ENCODE data around the gene ZNF699. TPM values are rescaled to one million over a fixed set of nuclear protein-coding genes. Genes with fewer than 3 reads are reported as not detected.

Gene ZNF699
- 1 to 10 TPM; 6.4 to 8.2 TPM for total RNA-seq
- 5.7 TPM for polyA plus RNA-seq (2013, experiment 1 of 2)
- 5.5 TPM for polyA plus RNA-seq (2013, experiment 2 of 2)
- long read RNA-seq, experiment 1: 0 reads
- long read RNA-seq, experiment 2, partial matches to known transcripts: 0 of 2 reads
- long read RNA-seq, experiment 2, other reads (novel, unspliced or antisense): 2 of 2 reads
- long read RNA-seq, experiment 3, transcript ZNF699-203 (6 exons, 3,358 nt): major isoform, 11 of 15 reads
- long read RNA-seq, experiment 3, partial matches to known transcripts: 1 of 15 reads
- long read RNA-seq, experiment 3, other reads (novel, unspliced or antisense): 3 of 15 reads
- long read RNA-seq, experiment 4: 0 reads

DNA sequence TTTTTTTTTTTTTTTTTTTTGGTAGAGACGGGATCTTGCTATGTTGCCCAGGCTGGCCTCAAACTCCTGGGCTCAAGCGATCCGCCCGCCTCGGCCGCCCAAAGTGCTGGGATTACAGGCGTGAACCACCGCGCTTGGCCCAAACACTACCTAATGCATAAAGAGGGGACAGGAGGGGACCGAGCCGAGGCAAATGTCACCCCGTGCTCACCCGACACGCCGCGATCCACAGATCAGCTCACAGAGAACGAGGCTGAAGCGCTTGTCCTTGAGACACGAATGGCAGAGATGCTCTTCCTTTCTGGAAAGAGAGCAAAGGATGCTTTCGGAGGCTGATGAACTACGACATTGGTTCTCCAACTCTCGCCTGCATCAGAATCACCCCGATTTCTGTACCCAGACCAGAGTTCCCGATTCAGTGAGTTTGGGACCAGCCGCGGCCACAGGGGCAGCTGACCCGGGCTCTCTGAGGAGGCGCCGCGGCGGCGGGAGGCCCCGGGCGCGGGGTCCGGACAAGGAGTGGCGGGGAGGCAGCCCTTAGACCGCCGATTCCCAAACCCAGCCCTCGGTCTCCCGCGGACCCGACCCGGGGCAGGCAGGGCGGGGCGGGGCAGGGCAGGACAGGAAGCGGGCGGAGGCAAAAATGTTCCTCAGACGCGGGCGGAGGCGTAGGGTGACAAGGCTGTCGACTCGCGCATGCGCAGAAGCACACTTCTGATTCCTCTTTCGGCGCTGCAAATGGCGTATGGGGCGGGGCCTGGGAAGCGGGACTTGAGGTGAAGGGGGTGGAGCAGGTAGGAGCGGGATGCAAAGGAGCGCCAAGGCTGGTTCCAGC lies at the start of gene ZNF699:
ZNF699 (minus strand) TSS at position 700 of the 835 bp plus-strand sequence. CDS start 4,719 bp downstream, outside the sequence.
- Mint-ChIP-seq H3K4me3 (peak within 1 kb of the TSS; percentile 87), H3K4me1 (peaks cover 2% of the 10 kb centered on the region), H3K27ac (peak within 1 kb of the TSS; percentile 99), H3K36me3 (ENCODE audit: low read depth) (peaks cover 8% of the 10 kb centered on the region), H3K27me3 (ENCODE audit: insufficient read depth) (peaks cover 6% of the 10 kb centered on the region), H3K9me3 (peaks cover 51% of the 10 kb centered on the region)
- Histone ChIP-seq H3K27ac (ENCODE audit: low read depth, low read length) (peak within 1 kb of the TSS; percentile 12), H3K36me3 (ENCODE audit: control insufficient read depth, insufficient read depth, low read length) (peaks cover 1% of the 10 kb centered on the region), H3K4me1 (ENCODE audit: control insufficient read depth, insufficient read depth, low read length) (no peaks in the 10 kb centered on the region), H3K4me3 (ENCODE audit: low read length) (peak within 1 kb of the TSS; percentile 95), H3K9me3 (ENCODE audit: control insufficient read depth, low read length) (peaks cover 30% of the 10 kb centered on the region), H3K27me3 (ENCODE audit: control insufficient read depth, insufficient read depth, low read length, poor library complexity, severe bottlenecking) (no peaks in the 10 kb centered on the region), H3K9ac (ENCODE audit: extremely low read depth, low read length, poor library complexity, severe bottlenecking) (peak within 1 kb of the TSS; percentile 77)
- TF ChIP-seq, protein P1, sequence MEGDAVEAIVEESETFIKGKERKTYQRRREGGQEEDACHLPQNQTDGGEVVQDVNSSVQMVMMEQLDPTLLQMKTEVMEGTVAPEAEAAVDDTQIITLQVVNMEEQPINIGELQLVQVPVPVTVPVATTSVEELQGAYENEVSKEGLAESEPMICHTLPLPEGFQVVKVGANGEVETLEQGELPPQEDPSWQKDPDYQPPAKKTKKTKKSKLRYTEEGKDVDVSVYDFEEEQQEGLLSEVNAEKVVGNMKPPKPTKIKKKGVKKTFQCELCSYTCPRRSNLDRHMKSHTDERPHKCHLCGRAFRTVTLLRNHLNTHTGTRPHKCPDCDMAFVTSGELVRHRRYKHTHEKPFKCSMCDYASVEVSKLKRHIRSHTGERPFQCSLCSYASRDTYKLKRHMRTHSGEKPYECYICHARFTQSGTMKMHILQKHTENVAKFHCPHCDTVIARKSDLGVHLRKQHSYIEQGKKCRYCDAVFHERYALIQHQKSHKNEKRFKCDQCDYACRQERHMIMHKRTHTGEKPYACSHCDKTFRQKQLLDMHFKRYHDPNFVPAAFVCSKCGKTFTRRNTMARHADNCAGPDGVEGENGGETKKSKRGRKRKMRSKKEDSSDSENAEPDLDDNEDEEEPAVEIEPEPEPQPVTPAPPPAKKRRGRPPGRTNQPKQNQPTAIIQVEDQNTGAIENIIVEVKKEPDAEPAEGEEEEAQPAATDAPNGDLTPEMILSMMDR (conservative IDR thresholded peaks at IDR 0.05): no peak
- peak; percentile 99 for DNase-seq
- WGBS, 2 experiments (ENCODE audit: insufficient coverage in 1 of 2, insufficient read length in 1 of 2): 0 to 4% methylated on average over 16 to 63 of the region's 63 CpGs

DNA sequence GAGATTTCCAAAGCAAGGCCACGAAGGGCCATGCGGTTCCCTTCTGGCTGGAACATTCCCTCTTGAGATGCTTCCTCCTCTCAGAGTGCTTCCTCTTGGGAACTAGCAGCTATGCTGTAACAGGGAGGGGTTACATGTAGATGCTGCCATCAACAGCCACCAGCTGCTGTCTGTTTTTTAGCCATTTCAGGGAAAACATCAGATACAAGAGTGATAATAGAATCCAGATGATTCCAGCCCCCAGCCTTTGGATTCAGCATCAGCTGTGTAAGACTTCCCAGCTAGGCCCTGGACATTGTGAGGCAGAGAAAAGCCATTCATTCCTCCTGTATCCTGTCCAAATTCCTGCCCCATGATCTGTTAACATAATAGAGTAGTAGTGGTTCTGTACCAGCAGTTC lies 45.0 kb upstream of the ZNF699 start:
- 95% methylated on average over 2 of the region's 2 CpGs; no CpG with 5 or more reads in 1 of the 2 experiments for WGBS, 2 experiments (ENCODE audit: insufficient coverage in 1 of 2, insufficient read length in 1 of 2)
- Histone ChIP-seq H3K4me1 (ENCODE audit: control insufficient read depth, insufficient read depth, low read length) (no peaks in the 10 kb centered on the region), H3K9me3 (ENCODE audit: control insufficient read depth, low read length) (peaks cover 83% of the 10 kb centered on the region), H3K4me3 (ENCODE audit: low read length) (no peak overlapping the region), H3K36me3 (ENCODE audit: control insufficient read depth, insufficient read depth, low read length) (peaks cover 35% of the 10 kb centered on the region), H3K9ac (ENCODE audit: extremely low read depth, low read length, poor library complexity, severe bottlenecking) (no peak overlapping the region), H3K27ac (ENCODE audit: low read depth, low read length) (no peak overlapping the region), H3K27me3 (ENCODE audit: control insufficient read depth, insufficient read depth, low read length, poor library complexity, severe bottlenecking) (no peaks in the 10 kb centered on the region)
- Mint-ChIP-seq H3K9me3 (peaks cover 92% of the 10 kb centered on the region), H3K4me3 (no peak overlapping the region), H3K4me1 (no peaks in the 10 kb centered on the region), H3K36me3 (ENCODE audit: low read depth) (peaks cover 77% of the 10 kb centered on the region), H3K27ac (no peak overlapping the region), H3K27me3 (ENCODE audit: insufficient read depth) (no peaks in the 10 kb centered on the region)
- DNase-seq: no peak
- TF ChIP-seq, protein P1 (conservative IDR thresholded peaks at IDR 0.05): no peak

GRCh38 chr19:9353011-9353410 lies 43.4 kb upstream of the ZNF699 start:
- peaks cover 34% of the 10 kb centered on the region for H3K36me3 ChIP-seq (ENCODE audit: control insufficient read depth, insufficient read depth, low read length)
- no peaks in the 10 kb centered on the region for H3K27me3 ChIP-seq (ENCODE audit: control insufficient read depth, insufficient read depth, low read length, poor library complexity, severe bottlenecking)
- H3K9me3 ChIP-seq (ENCODE audit: control insufficient read depth, low read length): peaks cover 83% of the 10 kb centered on the region
- Mint-ChIP-seq H3K36me3 (ENCODE audit: low read depth) (peaks cover 81% of the 10 kb centered on the region), H3K27ac (no peak overlapping the region), H3K9me3 (peaks cover 93% of the 10 kb centered on the region), H3K4me1 (no peaks in the 10 kb centered on the region), H3K4me3 (no peak overlapping the region), H3K27me3 (ENCODE audit: insufficient read depth) (no peaks in the 10 kb centered on the region)
- no peak overlapping the region for H3K27ac ChIP-seq (ENCODE audit: low read depth, low read length)
- no peak for DNase-seq
- no peaks in the 10 kb centered on the region for H3K4me1 ChIP-seq (ENCODE audit: control insufficient read depth, insufficient read depth, low read length)
- H3K9ac ChIP-seq (ENCODE audit: extremely low read depth, low read length, poor library complexity, severe bottlenecking): no peak overlapping the region
- TF ChIP-seq, protein P1 (conservative IDR thresholded peaks at IDR 0.05): no peak
- no peak overlapping the region for H3K4me3 ChIP-seq (ENCODE audit: low read length)

Data from endodermal cell (in vitro differentiated cells).